Measurements from ENCODE around the gene BAIAP2L2.

The BAIAP2L2 gene

GRCh38 chr22:38070250-38070921 is 40.1 kb downstream of the BAIAP2L2 start:
- no peak overlapping the region for H3K4me3 ChIP-seq (ENCODE audit: low read depth, low read length)

- no peak overlapping the region for H3K4me3 ChIP-seq (ENCODE audit: low read depth, low read length)
These were observed 40.9 kb downstream of the BAIAP2L2 start for GRCh38 chr22:38069372-38070249.

GRCh38 chr22:38068641-38069371 is 41.7 kb downstream of the BAIAP2L2 start:
- no peak overlapping the region for H3K4me3 ChIP-seq (ENCODE audit: low read depth, low read length)

GRCh38 chr22:38067761-38068360 is 42.6 kb downstream of the BAIAP2L2 start:
- H3K4me3 ChIP-seq (ENCODE audit: low read depth, low read length), result no peak overlapping the region

GRCh38 chr22:38067028-38067415 is 43.5 kb downstream of the BAIAP2L2 start:
- H3K4me3 ChIP-seq (ENCODE audit: low read depth, low read length), result no peak overlapping the region

GRCh38 chr22:38066381-38067027 is 44.0 kb downstream of the BAIAP2L2 start:
- no peak overlapping the region for H3K4me3 ChIP-seq (ENCODE audit: low read depth, low read length)

- no peak overlapping the region for H3K4me3 ChIP-seq (ENCODE audit: low read depth, low read length)
These were observed 44.9 kb downstream of the BAIAP2L2 start for GRCh38 chr22:38065539-38065938.

- H3K4me3 ChIP-seq (ENCODE audit: low read depth, low read length), result no peak overlapping the region
These were observed 47.7 kb downstream of the BAIAP2L2 start for GRCh38 chr22:38062791-38063190.

- peak within 1 kb of the TSS; percentile 78 for H3K4me3 ChIP-seq (ENCODE audit: low read depth, low read length)
These were observed 53.3 kb downstream of the BAIAP2L2 start, which contains the start of gene PICK1 for GRCh38 chr22:38056969-38057891. TSS of gene PICK1 (plus strand) at chr22:38057404. CDS start at chr22:38057810, 406 bp downstream.

- H3K4me3 ChIP-seq (ENCODE audit: low read depth, low read length), result no peak overlapping the region
These were observed 58.3 kb downstream of the BAIAP2L2 start for GRCh38 chr22:38051900-38052862.

- no peak overlapping the region for H3K4me3 ChIP-seq (ENCODE audit: low read depth, low read length)
These were observed 59.2 kb downstream of the BAIAP2L2 start for GRCh38 chr22:38051261-38051660.

- no peak overlapping the region for H3K4me3 ChIP-seq (ENCODE audit: low read depth, low read length)
These were observed 59.8 kb downstream of the BAIAP2L2 start for GRCh38 chr22:38050720-38051119.

GRCh38 chr22:38049812-38050619 is 60.5 kb downstream of the BAIAP2L2 start:
- no peak overlapping the region for H3K4me3 ChIP-seq (ENCODE audit: low read depth, low read length)

- no peak overlapping the region for H3K4me3 ChIP-seq (ENCODE audit: low read depth, low read length)
These were observed 64.3 kb downstream of the BAIAP2L2 start for GRCh38 chr22:38046070-38046748.

- H3K4me3 ChIP-seq (ENCODE audit: low read depth, low read length), result no peak overlapping the region
These were observed 67.1 kb downstream of the BAIAP2L2 start for GRCh38 chr22:38043151-38044039.

GRCh38 chr22:38042488-38042790 is 68.0 kb downstream of the BAIAP2L2 start:
- no peak overlapping the region for H3K4me3 ChIP-seq (ENCODE audit: low read depth, low read length)

Measured in iPS-11a (cell line).